SW480 (cell line): ENCODE results near the gene ZNF521.
A peak's percentile ranks its signal among the peaks of the same experiment; 100 is the strongest.

Source experiments
- DNase-seq: peaks from one replicate; pipeline ENCODE4 v3.0.0-alpha.2; 2016; ENCODE audit warnings: low spot score

The ZNF521 gene

GRCh38 chr18:25351777-25352628 lies at the start of gene ZNF521:
Gene ZNF521, minus strand, starts transcription at chr18:25352166. Its CDS starts 1,220 bp downstream, at chr18:25350946.
- DNase-seq: peak; percentile 70

DNA sequence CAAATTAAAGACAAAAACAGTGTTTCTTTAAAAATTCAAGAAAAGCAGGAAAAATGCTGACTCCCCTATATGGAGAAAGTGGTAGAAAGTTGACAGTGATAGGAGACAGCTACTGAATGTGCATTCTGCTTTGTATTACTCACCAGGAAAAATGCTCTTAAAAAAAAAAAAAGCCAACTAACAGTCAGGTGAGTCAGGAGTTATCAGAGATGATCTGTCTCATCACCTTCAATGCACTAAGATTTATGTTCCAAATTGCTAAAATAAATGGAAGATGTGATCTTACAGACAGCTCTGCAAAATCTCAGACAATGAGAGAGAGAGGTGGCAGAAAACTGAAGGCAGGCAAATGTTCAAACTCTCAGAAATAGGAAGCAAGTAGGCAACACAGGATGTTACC lies 47.6 kb upstream of the ZNF521 start:
- no peak for DNase-seq

GRCh38 chr18:25392192-25392591 lies 40.2 kb upstream of the ZNF521 start:
- no peak for DNase-seq

DNA sequence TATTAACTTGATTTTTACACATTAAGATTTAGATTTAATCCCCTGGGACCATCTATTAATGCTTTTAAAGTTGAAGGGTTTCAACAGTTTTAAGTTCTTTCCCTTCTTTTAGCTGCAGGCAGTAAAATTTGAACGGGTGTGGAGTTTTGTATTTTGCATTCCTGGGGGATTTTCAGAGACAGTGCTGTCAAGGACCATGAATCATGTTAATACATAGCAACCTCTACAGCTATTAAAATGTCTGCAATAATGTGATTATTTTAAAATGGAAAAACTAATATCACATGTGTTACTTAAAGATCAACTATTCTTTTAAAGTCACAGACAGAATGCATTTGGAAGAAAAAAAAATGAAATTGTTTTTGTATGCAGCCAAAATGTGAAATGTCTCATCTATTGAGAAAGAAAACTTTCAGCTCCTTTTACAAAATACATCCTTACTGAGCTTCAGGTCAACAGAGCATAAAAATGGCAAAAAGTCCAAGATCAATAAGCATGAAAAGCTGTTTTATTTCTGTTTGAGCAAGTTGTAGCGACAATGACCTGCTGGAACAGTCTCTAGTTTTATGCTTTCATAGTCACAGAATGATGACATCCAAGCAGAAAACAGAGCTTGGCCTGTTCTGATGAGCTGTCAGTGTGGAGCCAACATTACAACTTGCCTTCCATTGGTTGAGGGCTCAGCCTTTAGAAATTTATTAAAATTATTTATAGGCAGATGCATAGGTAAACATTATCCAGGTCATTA lies 21.6 kb upstream of the ZNF521 start:
- DNase-seq: no peak

DNA sequence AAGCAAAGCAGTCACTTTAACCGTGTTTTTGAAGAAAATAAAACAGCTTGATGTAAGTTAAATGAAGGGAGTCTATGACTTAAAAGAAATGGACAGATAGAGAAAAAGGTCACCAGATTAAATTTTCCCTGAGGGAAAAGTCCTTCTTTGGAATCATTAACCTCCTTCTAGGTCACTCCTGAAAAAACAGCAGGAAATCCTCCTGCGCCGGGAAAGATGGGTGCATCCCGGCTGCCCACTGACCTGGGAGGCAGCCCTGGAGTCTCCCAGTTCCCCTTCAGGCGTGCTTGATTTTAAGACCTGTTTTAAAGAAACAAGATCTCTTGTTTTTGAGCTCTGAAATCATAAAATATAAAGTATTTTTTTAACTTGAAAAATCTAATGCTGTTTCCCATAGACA lies 18.4 kb upstream of the ZNF521 start:
- no peak for DNase-seq

DNA sequence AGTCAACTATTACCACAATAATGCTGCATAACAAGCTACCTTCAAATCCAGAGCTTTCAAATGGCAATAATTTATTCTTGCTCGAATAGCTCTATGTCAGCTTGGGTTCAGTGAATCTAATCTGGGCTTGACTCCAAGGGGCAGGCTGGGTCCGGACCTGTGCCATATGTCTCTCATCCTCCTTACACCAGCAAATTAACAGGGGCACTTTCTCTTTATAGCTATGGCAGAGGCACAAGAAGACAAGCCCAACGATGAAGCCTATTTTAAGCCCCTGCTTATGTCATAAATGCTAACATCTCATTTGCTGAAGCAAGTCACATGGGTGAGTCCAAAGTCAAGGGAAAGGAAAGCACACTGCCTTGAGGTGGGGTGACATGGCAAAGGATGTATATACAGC lies 13.3 kb upstream of the ZNF521 start:
- no peak for DNase-seq

DNA sequence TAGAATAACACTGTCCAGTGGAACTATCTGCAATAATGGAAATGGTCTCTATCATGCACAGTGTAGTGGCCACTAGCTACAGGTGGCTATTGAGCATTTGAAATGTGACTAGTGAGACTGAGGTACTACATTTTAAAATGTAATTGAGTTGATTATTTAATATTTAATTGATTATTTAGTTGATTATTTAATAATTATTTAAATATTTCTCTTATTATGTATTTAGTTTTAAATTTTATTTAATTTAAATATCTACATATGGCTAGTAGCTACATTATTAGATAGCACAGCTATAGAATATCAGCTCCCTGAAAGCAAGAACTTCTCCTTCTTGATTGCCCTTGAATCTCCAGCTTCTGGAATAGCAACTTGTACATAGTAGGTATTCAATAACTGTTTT lies 12.8 kb upstream of the ZNF521 start:
- no peak for DNase-seq

DNA sequence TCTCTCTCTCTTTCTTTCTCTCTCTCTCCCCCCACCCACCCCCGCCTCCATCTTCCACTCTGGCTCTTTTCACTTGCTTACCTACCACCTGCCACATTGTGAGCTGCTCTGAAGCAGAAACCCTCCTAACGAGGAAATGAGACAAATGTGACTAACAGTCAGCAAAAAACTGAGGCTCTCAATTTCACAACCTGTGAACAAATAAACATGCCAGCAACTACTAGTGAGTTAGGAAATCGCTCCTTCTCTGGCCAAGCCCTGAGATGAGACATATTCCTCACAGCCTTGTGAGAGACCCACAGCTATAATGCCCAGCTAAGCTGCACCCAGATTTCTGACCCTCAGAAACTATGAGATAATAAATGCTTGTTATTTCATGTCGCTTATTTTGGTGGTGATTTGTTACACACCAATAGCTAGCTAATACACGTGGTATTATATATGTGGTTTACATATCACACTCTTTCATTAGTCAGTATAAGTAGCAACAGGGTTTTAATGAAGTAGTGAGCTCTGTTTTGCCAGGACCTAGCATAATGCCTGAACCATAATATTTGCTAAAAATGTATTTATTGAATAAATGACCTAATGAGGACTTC lies 8.4 kb upstream of the ZNF521 start:
- DNase-seq: no peak

DNA sequence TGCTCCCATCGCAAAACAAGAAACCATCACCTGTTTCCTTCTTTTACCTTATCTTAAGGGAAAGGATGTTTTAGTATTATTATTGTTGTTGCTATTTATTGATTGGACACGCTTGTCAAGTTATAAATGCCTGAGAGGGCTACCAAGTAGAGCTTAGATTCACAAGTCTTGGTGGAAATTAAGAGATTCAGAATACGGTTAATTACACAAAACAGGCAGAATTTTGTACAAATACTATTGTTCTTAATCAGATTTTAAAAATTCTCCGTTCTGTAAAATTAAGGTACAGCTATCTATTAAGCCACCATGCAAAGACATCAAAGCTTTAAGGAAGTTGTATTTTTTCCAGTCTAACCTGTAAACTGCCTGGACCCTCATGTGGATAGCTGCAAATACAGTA lies 1.1 kb upstream of the ZNF521 start:
- DNase-seq: no peak

DNA sequence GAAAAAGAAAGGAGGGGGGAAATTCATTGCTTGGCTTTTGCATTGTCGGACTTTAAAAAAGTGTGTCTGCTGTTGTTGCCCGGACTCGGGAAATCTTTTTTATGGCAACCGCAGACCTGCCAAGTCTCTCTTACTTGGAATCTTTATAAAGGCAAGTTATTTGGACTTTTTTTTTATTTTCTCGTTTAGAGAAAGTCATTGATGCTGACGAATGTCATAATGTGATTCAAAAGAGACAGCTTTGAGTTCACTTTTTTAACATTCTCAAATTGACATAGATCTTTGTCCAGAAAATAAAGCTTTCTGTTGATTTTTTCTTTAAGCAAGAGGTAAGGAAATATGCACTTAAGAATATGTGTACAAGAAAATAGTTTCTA lies 651 bp upstream of the ZNF521 start:
- no peak for DNase-seq

DNA sequence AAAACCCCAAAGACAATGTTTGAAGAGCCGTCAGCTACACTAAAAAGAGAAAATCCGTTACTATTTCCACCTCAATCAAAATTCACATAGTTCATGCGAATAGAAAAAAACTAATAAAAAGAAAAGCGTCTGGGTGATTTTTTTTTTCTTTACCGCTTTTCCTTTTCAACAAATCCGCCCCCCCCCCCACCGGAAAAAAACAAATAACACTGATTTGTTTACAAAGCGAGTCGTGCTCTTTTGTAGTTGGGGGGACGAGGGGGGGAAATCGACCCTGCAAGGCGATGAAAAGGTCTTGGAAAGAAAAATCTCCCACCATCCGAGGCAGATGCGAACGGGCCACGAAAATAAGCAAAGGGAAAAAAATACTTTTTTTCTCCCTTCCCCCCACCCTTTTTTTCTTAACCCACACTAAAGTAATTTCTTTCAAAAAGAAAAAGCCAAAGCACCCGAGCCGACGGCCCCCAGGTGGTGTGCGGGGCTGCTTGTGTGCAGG lies 638 bp downstream of the ZNF521 start:
- no peak for DNase-seq

DNA sequence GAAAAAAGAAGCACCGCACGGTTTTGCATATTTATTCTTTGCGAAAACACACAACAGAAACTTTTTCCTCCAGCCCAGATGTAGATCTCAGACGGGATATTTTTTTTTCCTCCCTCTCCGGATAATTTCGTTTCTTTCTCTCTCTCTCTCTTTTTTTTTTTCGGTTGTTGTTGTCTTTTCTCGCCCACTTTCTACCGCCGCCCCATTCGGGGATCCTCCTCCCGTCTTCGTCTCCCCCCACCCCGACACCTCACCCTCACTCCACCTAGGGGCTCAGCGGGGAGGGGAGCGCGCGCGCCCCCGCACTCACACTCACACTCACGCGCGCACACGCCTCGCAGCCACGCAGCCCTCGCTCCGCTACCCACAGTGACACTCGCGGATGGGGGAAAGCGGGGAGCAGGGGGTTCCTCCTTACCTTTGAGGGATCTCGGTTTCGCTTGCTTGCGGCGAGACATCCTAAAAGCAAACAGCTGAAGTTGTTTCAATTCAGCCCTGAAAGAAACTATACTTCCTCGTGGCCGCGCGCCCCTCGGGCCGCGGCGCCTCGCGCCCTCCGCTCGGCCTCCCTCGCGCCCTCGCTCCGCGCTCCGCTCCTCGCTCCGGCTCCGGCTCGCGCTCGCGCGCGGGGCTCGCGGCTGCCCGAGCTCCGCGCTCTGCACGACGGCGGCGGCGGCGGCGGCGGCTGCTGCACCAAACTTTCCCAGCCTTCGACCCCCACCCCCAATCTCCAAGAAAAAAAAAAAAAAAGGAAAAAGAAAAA lies 1.3 kb downstream of the ZNF521 start:
- peak; percentile 5 for DNase-seq

DNA sequence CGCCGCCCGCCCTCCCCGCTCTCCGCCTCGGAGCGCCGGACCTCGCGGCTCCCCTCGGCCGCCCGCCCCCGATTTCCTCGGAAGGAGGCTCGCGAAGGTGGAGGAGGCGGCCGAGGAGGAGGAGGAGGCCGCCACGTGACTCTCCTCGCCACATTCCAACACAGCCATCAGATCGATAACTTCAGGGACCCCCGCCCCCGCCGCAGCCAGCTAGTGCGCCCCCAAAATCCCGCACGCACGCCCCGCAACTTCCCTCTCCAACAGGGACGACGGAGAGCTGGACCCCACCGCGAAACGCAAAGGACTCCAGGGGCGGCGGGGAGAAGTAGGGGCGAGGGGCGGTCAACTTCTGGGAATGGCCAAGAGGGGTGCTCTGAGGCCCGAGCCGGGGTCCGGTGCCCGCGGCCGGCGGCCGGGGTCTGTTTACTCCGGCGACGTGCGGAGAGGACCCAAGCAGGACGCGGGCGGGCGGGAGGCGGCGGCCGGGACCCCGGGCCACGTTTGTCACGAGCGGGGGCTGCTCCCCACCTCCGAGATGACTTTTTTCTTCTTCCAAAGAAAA lies 2.0 kb downstream of the ZNF521 start:
- no peak for DNase-seq

DNA sequence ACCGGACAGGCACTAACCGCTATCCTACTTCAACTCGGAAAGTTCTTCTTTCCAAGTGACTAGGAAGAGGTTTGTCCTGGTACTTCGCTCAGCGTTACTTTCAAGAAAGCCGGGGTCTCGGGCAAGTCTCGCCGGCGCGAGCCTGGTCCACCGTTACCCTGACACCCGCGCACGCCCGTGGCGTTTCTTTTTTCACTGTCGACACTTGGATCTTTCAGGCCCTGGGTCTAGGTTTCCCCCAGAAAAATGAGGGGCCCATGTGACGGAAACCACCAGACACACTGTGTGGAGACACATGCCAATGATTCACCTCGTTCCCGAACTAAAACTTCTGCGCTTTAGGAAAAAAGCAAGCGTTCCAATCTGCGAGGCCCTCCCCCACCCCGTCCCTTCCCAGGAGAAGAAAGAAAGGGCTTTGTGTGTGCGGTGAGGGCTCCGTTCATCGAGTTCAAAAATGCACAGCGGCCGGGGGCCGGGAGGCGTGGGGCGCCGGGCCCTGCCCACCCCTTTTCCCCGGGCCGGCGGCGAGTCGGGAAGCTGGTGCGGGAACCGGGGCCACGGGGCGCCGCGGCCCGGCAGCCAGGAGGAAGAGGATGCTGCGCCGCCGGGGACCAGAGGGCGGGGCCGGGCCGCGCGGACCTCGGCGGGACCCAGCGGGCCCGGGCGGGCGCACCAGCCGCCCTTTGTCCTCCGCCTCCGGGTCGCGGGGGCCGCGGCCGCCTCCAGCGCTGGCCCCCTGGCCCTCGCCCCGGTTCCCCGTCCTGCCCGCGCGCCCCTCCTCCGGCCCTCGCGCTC lies 2.6 kb downstream of the ZNF521 start:
- DNase-seq: no peak

GRCh38 chr18:25348386-25349130 lies 3.4 kb downstream of the ZNF521 start:
- DNase-seq: no peak

- DNase-seq: no peak
These were observed 5.4 kb downstream of the ZNF521 start for GRCh38 chr18:25346561-25346960.

DNA sequence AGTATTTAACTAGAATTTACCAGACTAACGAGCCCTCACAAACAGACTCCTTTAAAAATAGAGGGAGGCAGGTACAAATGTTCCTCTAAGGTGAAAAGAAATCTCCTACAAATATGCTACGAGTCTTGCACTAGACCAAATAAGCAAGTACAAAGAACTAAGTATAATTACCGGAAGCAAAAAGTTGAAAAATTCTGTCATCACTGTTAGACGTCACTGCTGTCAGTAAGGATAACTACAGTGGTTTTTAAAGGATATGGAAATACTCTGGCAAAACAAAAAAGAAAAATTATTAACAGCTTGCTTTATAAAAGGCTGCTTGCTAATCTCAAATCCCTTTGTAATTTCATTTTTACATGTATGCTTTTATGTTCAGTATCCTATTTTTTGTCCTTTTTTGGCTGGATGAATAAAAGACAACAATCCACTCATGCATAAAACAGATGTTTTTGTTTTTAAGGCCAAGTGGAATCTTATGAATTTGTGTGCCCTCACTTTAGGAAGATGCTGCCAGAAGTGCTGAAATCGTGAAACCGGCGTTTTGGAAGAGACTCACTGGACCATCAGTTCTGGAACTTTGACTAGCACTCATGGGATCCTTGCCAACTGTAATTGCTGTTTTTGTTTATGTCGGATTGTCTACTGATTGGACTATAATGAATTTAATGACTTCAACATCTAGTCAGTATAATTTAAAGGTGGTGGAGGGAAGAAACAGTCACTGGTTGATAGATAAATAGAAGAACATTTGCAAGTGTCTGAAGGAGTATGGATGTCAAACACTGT lies 6.7 kb downstream of the ZNF521 start:
- no peak for DNase-seq

GRCh38 chr18:25341831-25342230 lies 10.1 kb downstream of the ZNF521 start:
- DNase-seq: no peak

- no peak for DNase-seq
These were observed 11.2 kb downstream of the ZNF521 start for GRCh38 chr18:25340762-25341161.
